Transverse colon (tissue), 4 donors: ENCODE results near the gene MED23. TPM values are rescaled to one million over a fixed set of nuclear protein-coding genes. Genes with fewer than 3 reads are reported as not detected.

Experiments used
- DNase-seq: peaks from one replicate; pipeline ENCODE4 v3.0.0-alpha.2; 2019
- H3K27ac ChIP-seq, 4 donors: fragments of 200-600 bp; sonication (generic); 2 replicates each; pipeline ENCODE4 v1.5.1; 2016 to 2018; ENCODE audit warnings: inconsistent platforms in 4 of 4
- H3K27me3 ChIP-seq: fragments of 200-600 bp; sonication (generic); 2 replicates; pipeline ENCODE4 v1.5.1; 2017; ENCODE audit warnings: inconsistent platforms
- H3K36me3 ChIP-seq, 4 donors: fragments of 200-600 bp; sonication (generic); 2 replicates each; pipeline ENCODE4 v1.5.1; 2017 to 2019; ENCODE audit warnings: inconsistent platforms in 4 of 4
- H3K4me1 ChIP-seq, 4 donors: fragments of 200-600 bp; sonication (generic); 2 replicates each; pipeline ENCODE4 v1.5.1; 2017 to 2020; ENCODE audit warnings: inconsistent platforms in 4 of 4
- H3K4me3 ChIP-seq, 4 donors: fragments of 200-600 bp; sonication (generic); 1 replicate in 1 of 4; 2 replicates in 3 of 4; pipeline versions ENCODE4 v1.5.1 to v1.6.1; 2017 to 2019; ENCODE audit warnings: inconsistent platforms in 4 of 4
- H3K9me3 ChIP-seq, 2 donors: fragments of 200-600 bp; sonication (generic); 2 replicates each; pipeline ENCODE4 v1.5.1; 2017 to 2019; ENCODE audit warnings: inconsistent platforms in 2 of 2
- EP300 ChIP-seq: sonication (generic); formaldehyde crosslinking; IDR thresholded peaks from one replicate; pipeline ENCODE4 v1.6.1; 2017; ENCODE audit warnings: antibody characterized with exemption, low read depth
- POLR2A ChIP-seq: fragments of 450-650 bp; IDR thresholded peaks from one replicate; pipeline ENCODE4 v1.6.1; 2016; ENCODE audit warnings: antibody characterized with exemption, mild to moderate bottlenecking, moderate library complexity
- POLR2AphosphoS5 ChIP-seq, 3 donors: sonication (generic); formaldehyde crosslinking; IDR thresholded peaks; one replicate each; pipeline ENCODE4 v1.6.1; 2016; ENCODE audit warnings: antibody characterized with exemption in 3 of 3
- WGBS, 2 donors: methylation state at CpG; one replicate each; pipeline ENCODE4 v1.1.5; 2018; ENCODE audit warnings: low coverage in 1 of 2; 5-methylcytosine and 5-hydroxymethylcytosine counted together
- in situ Hi-C, 4 donors: fragments of 200-750 bp; cut with MboI; loops; one replicate each; pipeline versions ENCODE4 v1.15.0 to v1.15.1; 2017; ENCODE audit warnings: low sequenced_read_pairs in 3 of 4, low pct_ligation_motif_present in 1 of 4, low pct_unique_long_range_greater_than_20kb in 1 of 4
- intact Hi-C: fragments of 100-400 bp; cut with DNase I; formaldehyde crosslinking; loops from one replicate; pipeline ENCODE4 v1.15.1; 2023; ENCODE audit warnings: low total_unique reads
- total RNA-seq, 4 donors: library from RNA; depleted of rRNA; stranded (reverse); fragments of >200 nt; gene quantifications; one replicate each; pipeline ENCODE4 v1.1.0, GENCODE V29; 2016
- TF ChIP-seq, protein P1 (sequence below), 5 experiments: fragments of 200-600 bp in 3 of 5; fragments of 450-650 bp in 2 of 5; sonication (generic) in 3 of 5; IDR thresholded peaks; 1 replicate in 2 of 5; 2 replicates in 3 of 5; pipeline ENCODE4 v1.5.1; 2016 to 2017; ENCODE audit warnings: antibody characterized with exemption in 5 of 5, inconsistent platforms in 3 of 5, mild to moderate bottlenecking in 2 of 5, moderate library complexity in 1 of 5

The MED23 gene
- total RNA-seq, 4 donors from 2014 or later: 11.6 to 47.6 (median 37.9) TPM

GRCh38 chr6:131660195-131660594 is 32.2 kb upstream of the MED23 start:
- Histone ChIP-seq H3K9me3 (no peaks in the 10 kb centered on the region), H3K4me1 (no peaks in the 10 kb centered on the region), H3K27ac (no peak overlapping the region), H3K36me3 (no peaks in the 10 kb centered on the region), H3K27me3 (no peaks in the 10 kb centered on the region), H3K4me3 (no peak overlapping the region)
- in situ Hi-C loops: no loop called here
- WGBS, 2 donors: 48% methylated on average over 1 of the region's 1 CpG; no CpG with 5 or more reads in 1 of the 2 donors
- TF ChIP-seq, protein P1, sequence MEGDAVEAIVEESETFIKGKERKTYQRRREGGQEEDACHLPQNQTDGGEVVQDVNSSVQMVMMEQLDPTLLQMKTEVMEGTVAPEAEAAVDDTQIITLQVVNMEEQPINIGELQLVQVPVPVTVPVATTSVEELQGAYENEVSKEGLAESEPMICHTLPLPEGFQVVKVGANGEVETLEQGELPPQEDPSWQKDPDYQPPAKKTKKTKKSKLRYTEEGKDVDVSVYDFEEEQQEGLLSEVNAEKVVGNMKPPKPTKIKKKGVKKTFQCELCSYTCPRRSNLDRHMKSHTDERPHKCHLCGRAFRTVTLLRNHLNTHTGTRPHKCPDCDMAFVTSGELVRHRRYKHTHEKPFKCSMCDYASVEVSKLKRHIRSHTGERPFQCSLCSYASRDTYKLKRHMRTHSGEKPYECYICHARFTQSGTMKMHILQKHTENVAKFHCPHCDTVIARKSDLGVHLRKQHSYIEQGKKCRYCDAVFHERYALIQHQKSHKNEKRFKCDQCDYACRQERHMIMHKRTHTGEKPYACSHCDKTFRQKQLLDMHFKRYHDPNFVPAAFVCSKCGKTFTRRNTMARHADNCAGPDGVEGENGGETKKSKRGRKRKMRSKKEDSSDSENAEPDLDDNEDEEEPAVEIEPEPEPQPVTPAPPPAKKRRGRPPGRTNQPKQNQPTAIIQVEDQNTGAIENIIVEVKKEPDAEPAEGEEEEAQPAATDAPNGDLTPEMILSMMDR (IDR thresholded peaks at IDR 0.05): no peak
- no peak for TF ChIP-seq EP300
- TF ChIP-seq POLR2AphosphoS5 (IDR thresholded peaks at IDR 0.05): no peak
- TF ChIP-seq POLR2A: no peak
- no peak for DNase-seq
- intact Hi-C loops: no loop called here

GRCh38 chr6:131658287-131658686 is 30.2 kb upstream of the MED23 start:
- WGBS, 2 donors: 78% methylated on average over 3 of the region's 3 CpGs; no CpG with 5 or more reads in 1 of the 2 donors

DNA sequence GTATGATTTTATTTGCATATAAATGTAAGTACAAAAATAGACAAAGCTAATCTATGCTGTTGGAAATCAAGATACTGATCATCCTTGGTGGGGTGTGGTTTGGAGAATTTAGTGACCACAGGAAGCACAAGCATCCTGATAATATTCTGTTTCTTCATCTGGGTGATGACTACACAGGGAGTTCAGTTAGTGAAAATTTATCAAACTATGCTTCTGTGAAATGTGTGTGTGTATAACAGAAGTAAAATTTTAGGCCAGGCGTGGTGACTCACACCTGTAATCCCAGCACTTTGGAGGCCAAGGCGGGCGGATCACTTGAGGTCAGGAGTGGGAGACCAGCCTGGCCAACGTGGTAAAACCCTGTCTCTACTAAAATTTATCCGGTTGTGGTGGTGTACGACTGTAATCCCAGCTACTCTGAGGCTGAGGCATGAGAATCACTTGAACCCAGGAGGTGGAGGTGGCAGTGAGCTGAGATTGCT is 29.6 kb upstream of the MED23 start:
- no peak for DNase-seq
- intact Hi-C loops: no loop called here
- Histone ChIP-seq H3K27ac (no peak overlapping the region), H3K4me1 (peaks cover 0 to 7% (median 2%) of the 10 kb centered on the region in 4 donors), H3K36me3 (no peaks in the 10 kb centered on the region), H3K4me3 (no peak overlapping the region), H3K9me3 (no peaks in the 10 kb centered on the region), H3K27me3 (no peaks in the 10 kb centered on the region)
- 65 to 80% methylated on average over 3 to 6 of the region's 6 CpGs for WGBS, 2 donors
- in situ Hi-C loops: no loop called here
- TF ChIP-seq POLR2AphosphoS5 (IDR thresholded peaks at IDR 0.05): no peak

More at GRCh38 chr6:131658287-131658686, 30.2 kb upstream of the MED23 start:
- DNase-seq: no peak
- TF ChIP-seq EP300: no peak
- TF ChIP-seq, protein P1 (IDR thresholded peaks at IDR 0.05): no peak
- TF ChIP-seq POLR2AphosphoS5 (IDR thresholded peaks at IDR 0.05): no peak
- TF ChIP-seq POLR2A: no peak
- Histone ChIP-seq H3K27ac (no peak overlapping the region), H3K4me1 (peaks cover 0 to under 1% (median 0%) of the 10 kb centered on the region in 4 donors), H3K4me3 (no peak overlapping the region), H3K36me3 (no peaks in the 10 kb centered on the region), H3K9me3 (no peaks in the 10 kb centered on the region), H3K27me3 (no peaks in the 10 kb centered on the region)
- in situ Hi-C loops: no loop called here
- intact Hi-C loops: no loop called here

GRCh38 chr6:131657222-131657621 is 29.2 kb upstream of the MED23 start:
- no peak overlapping the region for H3K27ac ChIP-seq
- DNase-seq: no peak
- in situ Hi-C loops (no loop called here), intact Hi-C loops (no loop called here)
- no peak overlapping the region for H3K4me3 ChIP-seq
- H3K4me1 ChIP-seq: peaks cover 0 to 9% (median 4%) of the 10 kb centered on the region in 4 donors
- H3K27me3 ChIP-seq: no peaks in the 10 kb centered on the region
- H3K9me3 ChIP-seq: no peaks in the 10 kb centered on the region
- H3K36me3 ChIP-seq: no peaks in the 10 kb centered on the region
- 86 to 91% methylated on average over 1 to 2 of the region's 2 CpGs for WGBS, 2 donors
- TF ChIP-seq, protein P1 (IDR thresholded peaks at IDR 0.05): no peak
- no peak for TF ChIP-seq EP300
- TF ChIP-seq POLR2AphosphoS5 (IDR thresholded peaks at IDR 0.05): no peak
- no peak for TF ChIP-seq POLR2A

- Histone ChIP-seq H3K9me3 (no peaks in the 10 kb centered on the region), H3K4me3 (no peak overlapping the region), H3K4me1 (peaks cover 0 to 15% (median 9%) of the 10 kb centered on the region in 4 donors), H3K27me3 (no peaks in the 10 kb centered on the region), H3K36me3 (no peaks in the 10 kb centered on the region), H3K27ac (no peak overlapping the region)
- TF ChIP-seq, protein P1 (IDR thresholded peaks at IDR 0.05): no peak
- TF ChIP-seq POLR2A: no peak
- WGBS, 2 donors: 67 to 98% methylated on average over 1 to 3 of the region's 3 CpGs
- intact Hi-C loops: no loop called here
- no peak for DNase-seq
- in situ Hi-C loops: no loop called here
Observed at GRCh38 chr6:131656667-131657066, 28.6 kb upstream of the MED23 start.
